ENCODE results near the gene RSBN1L.

RSBN1L gene

DNA sequence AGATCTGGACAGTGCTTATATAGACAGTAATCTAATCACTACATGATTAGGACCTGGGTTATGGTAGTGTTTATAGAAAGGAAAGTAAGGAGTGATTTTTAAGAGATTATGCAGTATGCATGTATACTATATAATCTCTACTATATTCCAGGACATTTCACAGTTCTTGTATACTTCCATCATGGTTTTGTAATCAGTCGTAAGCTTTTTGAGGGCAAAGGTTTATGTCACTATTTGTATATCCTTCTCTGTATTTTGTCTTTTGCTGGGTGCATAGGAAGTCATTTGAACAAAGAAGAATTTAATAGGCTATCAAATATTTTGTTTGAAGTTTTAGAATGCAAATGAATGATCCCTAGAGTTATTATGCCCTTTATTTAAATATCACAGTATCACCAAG lies 39.2 kb downstream of the RSBN1L start:
- DNase-seq, result no peak
- H3K23ac ChIP-seq (ENCODE audit: low read length), result no peak overlapping the region

DNA sequence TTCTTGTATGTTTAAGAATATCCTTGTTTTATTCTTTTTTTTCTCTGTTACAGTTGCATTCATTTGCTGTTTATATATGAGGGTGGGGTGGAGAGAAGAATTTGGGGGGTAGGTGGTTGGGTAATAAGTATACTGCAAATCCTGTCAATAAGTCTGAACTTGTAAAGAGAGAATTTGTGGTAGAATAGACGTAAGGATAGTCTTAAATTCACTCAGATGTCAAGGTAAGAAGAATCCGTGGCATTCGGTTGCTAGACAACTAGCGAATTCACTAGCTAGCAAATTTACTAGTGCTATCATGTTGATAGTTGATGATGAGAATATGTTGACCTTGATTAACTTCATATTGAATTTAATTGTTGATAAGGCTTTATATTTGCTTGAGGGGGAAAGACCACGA lies 40.7 kb downstream of the RSBN1L start:
- Histone ChIP-seq H4K5ac (ENCODE audit: low read length) (no peak overlapping the region), H3K27me3 (ENCODE audit: insufficient read depth, low read length, poor library complexity) (no peaks in the 10 kb centered on the region), H4K8ac (ENCODE audit: low read depth, low read length) (no peak overlapping the region), H3K4me1 (ENCODE audit: control insufficient read depth, low read depth, low read length) (peaks cover 2% of the 10 kb centered on the region), H2BK15ac (replicated peaks; ENCODE audit: low read depth) (no peak overlapping the region), H2AK5ac (ENCODE audit: low read length) (no peak overlapping the region), H3K27ac (ENCODE audit: low read depth, low read length) (no peak overlapping the region), H3K4me3 (ENCODE audit: low read length) (no peak overlapping the region), H3K9ac (ENCODE audit: low read length) (no peak overlapping the region), H3K4ac (ENCODE audit: low read depth, low read length) (no peak overlapping the region), H2BK5ac (ENCODE audit: low read length) (no peak overlapping the region), H2BK120ac (ENCODE audit: low read depth, low read length) (no peak overlapping the region), H3K79me2 (ENCODE audit: control insufficient read depth, insufficient read depth, low read length) (peaks cover 5% of the 10 kb centered on the region), H3K18ac (ENCODE audit: low read length) (no peak overlapping the region), H3K4me2 (ENCODE audit: low read length) (no peak overlapping the region), H3K56ac (ENCODE audit: low read length) (no peak overlapping the region), H3K36me3 (ENCODE audit: control insufficient read depth, insufficient read depth, low read length) (no peaks in the 10 kb centered on the region), H3K23ac (ENCODE audit: low read length) (no peak overlapping the region), H3K79me1 (ENCODE audit: low read length) (peaks cover 3% of the 10 kb centered on the region)
- WGBS (ENCODE audit: extremely low coverage, insufficient coverage, low lambda C conversion rate), result no CpG with 5 or more reads among the region's 5 CpGs
- no peak for DNase-seq

More for the DNA sequence above, 39.2 kb downstream of the RSBN1L start:
- H3K4me3 ChIP-seq (ENCODE audit: low read length), result no peak overlapping the region
- peaks cover 2% of the 10 kb centered on the region for H3K4me1 ChIP-seq (ENCODE audit: control insufficient read depth, low read depth, low read length)
- no peak overlapping the region for H2BK120ac ChIP-seq (ENCODE audit: low read depth, low read length)
- no peak overlapping the region for H3K18ac ChIP-seq (ENCODE audit: low read length)
- no peak overlapping the region for H3K56ac ChIP-seq (ENCODE audit: low read length)
- no peak overlapping the region for H2BK5ac ChIP-seq (ENCODE audit: low read length)
- no peak overlapping the region for H2AK5ac ChIP-seq (ENCODE audit: low read length)
- H3K9ac ChIP-seq (ENCODE audit: low read length), result no peak overlapping the region
- no peaks in the 10 kb centered on the region for H3K27me3 ChIP-seq (ENCODE audit: insufficient read depth, low read length, poor library complexity)
- peaks cover 10% of the 10 kb centered on the region for H3K79me2 ChIP-seq (ENCODE audit: control insufficient read depth, insufficient read depth, low read length)
- H3K4ac ChIP-seq (ENCODE audit: low read depth, low read length), result no peak overlapping the region
- no peak overlapping the region for H3K4me2 ChIP-seq (ENCODE audit: low read length)
- H3K79me1 ChIP-seq (ENCODE audit: low read length), result peaks cover 3% of the 10 kb centered on the region
- WGBS (ENCODE audit: extremely low coverage, insufficient coverage, low lambda C conversion rate), result no CpG with 5 or more reads among the region's 1 CpG
- no peak overlapping the region for H4K5ac ChIP-seq (ENCODE audit: low read length)
- no peak overlapping the region for H2BK15ac ChIP-seq (replicated peaks; ENCODE audit: low read depth)
- H3K27ac ChIP-seq (ENCODE audit: low read depth, low read length), result no peak overlapping the region
- H4K8ac ChIP-seq (ENCODE audit: low read depth, low read length), result no peak overlapping the region
- no peaks in the 10 kb centered on the region for H3K36me3 ChIP-seq (ENCODE audit: control insufficient read depth, insufficient read depth, low read length)

GRCh38 chr7:77738382-77738781 lies 42.1 kb downstream of the RSBN1L start:
- no peak for DNase-seq
- no CpG with 5 or more reads among the region's 1 CpG for WGBS (ENCODE audit: extremely low coverage, insufficient coverage, low lambda C conversion rate)
- no peak overlapping the region for H2BK15ac ChIP-seq (replicated peaks; ENCODE audit: low read depth)
- no peak overlapping the region for H3K23ac ChIP-seq (ENCODE audit: low read length)
- H3K4ac ChIP-seq (ENCODE audit: low read depth, low read length), result no peak overlapping the region
- H3K36me3 ChIP-seq (ENCODE audit: control insufficient read depth, insufficient read depth, low read length), result no peaks in the 10 kb centered on the region
- H3K4me1 ChIP-seq (ENCODE audit: control insufficient read depth, low read depth, low read length), result peaks cover 2% of the 10 kb centered on the region
- H2BK5ac ChIP-seq (ENCODE audit: low read length), result no peak overlapping the region
- no peak overlapping the region for H2AK5ac ChIP-seq (ENCODE audit: low read length)
- no peak overlapping the region for H4K5ac ChIP-seq (ENCODE audit: low read length)
- H3K18ac ChIP-seq (ENCODE audit: low read length), result no peak overlapping the region
- H3K27me3 ChIP-seq (ENCODE audit: insufficient read depth, low read length, poor library complexity), result no peaks in the 10 kb centered on the region
- peaks cover 1% of the 10 kb centered on the region for H3K79me1 ChIP-seq (ENCODE audit: low read length)
- no peak overlapping the region for H3K27ac ChIP-seq (ENCODE audit: low read depth, low read length)
- H3K4me3 ChIP-seq (ENCODE audit: low read length), result no peak overlapping the region
- H2BK120ac ChIP-seq (ENCODE audit: low read depth, low read length), result no peak overlapping the region
- H3K56ac ChIP-seq (ENCODE audit: low read length), result no peak overlapping the region
- no peak overlapping the region for H4K8ac ChIP-seq (ENCODE audit: low read depth, low read length)
- H3K79me2 ChIP-seq (ENCODE audit: control insufficient read depth, insufficient read depth, low read length), result peaks cover 1% of the 10 kb centered on the region
- H3K4me2 ChIP-seq (ENCODE audit: low read length), result no peak overlapping the region
- no peak overlapping the region for H3K9ac ChIP-seq (ENCODE audit: low read length)

GRCh38 chr7:77738871-77739270 lies 42.6 kb downstream of the RSBN1L start:
- H3K18ac ChIP-seq (ENCODE audit: low read length), result no peak overlapping the region
- H3K23ac ChIP-seq (ENCODE audit: low read length), result no peak overlapping the region
- no peak overlapping the region for H2AK5ac ChIP-seq (ENCODE audit: low read length)
- H4K8ac ChIP-seq (ENCODE audit: low read depth, low read length), result no peak overlapping the region
- H3K36me3 ChIP-seq (ENCODE audit: control insufficient read depth, insufficient read depth, low read length), result no peaks in the 10 kb centered on the region
- H4K5ac ChIP-seq (ENCODE audit: low read length), result no peak overlapping the region
- no peak overlapping the region for H3K4ac ChIP-seq (ENCODE audit: low read depth, low read length)
- H3K79me1 ChIP-seq (ENCODE audit: low read length), result peaks cover 1% of the 10 kb centered on the region
- peaks cover 1% of the 10 kb centered on the region for H3K79me2 ChIP-seq (ENCODE audit: control insufficient read depth, insufficient read depth, low read length)
- no peak overlapping the region for H3K27ac ChIP-seq (ENCODE audit: low read depth, low read length)
- no peak overlapping the region for H2BK120ac ChIP-seq (ENCODE audit: low read depth, low read length)
- no peak overlapping the region for H2BK5ac ChIP-seq (ENCODE audit: low read length)
- DNase-seq, result peak; percentile 82
- H3K9ac ChIP-seq (ENCODE audit: low read length), result no peak overlapping the region
- peaks cover 2% of the 10 kb centered on the region for H3K4me1 ChIP-seq (ENCODE audit: control insufficient read depth, low read depth, low read length)
- H3K4me2 ChIP-seq (ENCODE audit: low read length), result no peak overlapping the region
- H3K56ac ChIP-seq (ENCODE audit: low read length), result no peak overlapping the region
- no peak overlapping the region for H2BK15ac ChIP-seq (replicated peaks; ENCODE audit: low read depth)
- H3K4me3 ChIP-seq (ENCODE audit: low read length), result no peak overlapping the region
- no CpG with 5 or more reads among the region's 3 CpGs for WGBS (ENCODE audit: extremely low coverage, insufficient coverage, low lambda C conversion rate)
- H3K27me3 ChIP-seq (ENCODE audit: insufficient read depth, low read length, poor library complexity), result no peaks in the 10 kb centered on the region

DNA sequence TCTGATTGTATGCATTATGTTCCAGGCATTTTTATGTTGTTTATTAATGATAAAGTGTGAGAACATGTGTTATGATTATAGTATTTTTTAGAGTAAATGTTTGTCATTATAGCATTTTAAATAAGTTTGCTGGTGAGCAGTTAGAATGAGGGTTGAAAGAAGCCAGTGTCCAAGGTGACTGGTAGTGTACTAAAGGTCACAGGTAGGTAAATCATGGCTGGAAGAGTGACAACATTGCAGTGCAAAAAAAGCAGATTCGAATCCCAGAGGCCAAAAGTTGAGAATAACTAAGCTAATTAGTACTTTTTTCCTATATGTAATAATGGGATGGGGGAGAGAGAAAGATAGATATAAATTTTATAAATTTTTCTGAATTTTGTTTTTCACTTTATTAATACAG lies 44.0 kb downstream of the RSBN1L start:
- Histone ChIP-seq H4K5ac (ENCODE audit: low read length) (no peak overlapping the region), H3K18ac (ENCODE audit: low read length) (no peak overlapping the region), H3K4me1 (ENCODE audit: control insufficient read depth, low read depth, low read length) (peaks cover 2% of the 10 kb centered on the region), H2BK120ac (ENCODE audit: low read depth, low read length) (no peak overlapping the region), H3K36me3 (ENCODE audit: control insufficient read depth, insufficient read depth, low read length) (no peaks in the 10 kb centered on the region), H3K79me2 (ENCODE audit: control insufficient read depth, insufficient read depth, low read length) (no peaks in the 10 kb centered on the region), H3K27me3 (ENCODE audit: insufficient read depth, low read length, poor library complexity) (no peaks in the 10 kb centered on the region), H3K27ac (ENCODE audit: low read depth, low read length) (no peak overlapping the region), H2BK15ac (replicated peaks; ENCODE audit: low read depth) (no peak overlapping the region), H3K56ac (ENCODE audit: low read length) (no peak overlapping the region), H3K4me2 (ENCODE audit: low read length) (no peak overlapping the region), H2AK5ac (ENCODE audit: low read length) (no peak overlapping the region), H3K4me3 (ENCODE audit: low read length) (no peak overlapping the region), H2BK5ac (ENCODE audit: low read length) (no peak overlapping the region), H3K23ac (ENCODE audit: low read length) (no peak overlapping the region), H3K4ac (ENCODE audit: low read depth, low read length) (no peak overlapping the region), H3K79me1 (ENCODE audit: low read length) (peaks cover 1% of the 10 kb centered on the region), H4K8ac (ENCODE audit: low read depth, low read length) (no peak overlapping the region), H3K9ac (ENCODE audit: low read length) (no peak overlapping the region)
- no CpG with 5 or more reads among the region's 1 CpG for WGBS (ENCODE audit: extremely low coverage, insufficient coverage, low lambda C conversion rate)
- DNase-seq, result no peak

- no peak overlapping the region for H3K56ac ChIP-seq (ENCODE audit: low read length)
- H3K4me3 ChIP-seq (ENCODE audit: low read length), result no peak overlapping the region
- H4K8ac ChIP-seq (ENCODE audit: low read depth, low read length), result no peak overlapping the region
- H3K4me2 ChIP-seq (ENCODE audit: low read length), result no peak overlapping the region
- H3K18ac ChIP-seq (ENCODE audit: low read length), result no peak overlapping the region
- no peak overlapping the region for H2AK5ac ChIP-seq (ENCODE audit: low read length)
- peaks cover 2% of the 10 kb centered on the region for H3K4me1 ChIP-seq (ENCODE audit: control insufficient read depth, low read depth, low read length)
- H3K79me1 ChIP-seq (ENCODE audit: low read length), result peaks cover 3% of the 10 kb centered on the region
- no peak overlapping the region for H3K23ac ChIP-seq (ENCODE audit: low read length)
- no CpG with 5 or more reads among the region's 1 CpG for WGBS (ENCODE audit: extremely low coverage, insufficient coverage, low lambda C conversion rate)
- H4K5ac ChIP-seq (ENCODE audit: low read length), result no peak overlapping the region
- H3K79me2 ChIP-seq (ENCODE audit: control insufficient read depth, insufficient read depth, low read length), result no peaks in the 10 kb centered on the region
- no peak overlapping the region for H3K27ac ChIP-seq (ENCODE audit: low read depth, low read length)
- H3K27me3 ChIP-seq (ENCODE audit: insufficient read depth, low read length, poor library complexity), result no peaks in the 10 kb centered on the region
- no peak overlapping the region for H2BK5ac ChIP-seq (ENCODE audit: low read length)
- H3K9ac ChIP-seq (ENCODE audit: low read length), result no peak overlapping the region
- no peak overlapping the region for H2BK15ac ChIP-seq (replicated peaks; ENCODE audit: low read depth)
- no peak for DNase-seq
- no peak overlapping the region for H2BK120ac ChIP-seq (ENCODE audit: low read depth, low read length)
- H3K4ac ChIP-seq (ENCODE audit: low read depth, low read length), result no peak overlapping the region
- H3K36me3 ChIP-seq (ENCODE audit: control insufficient read depth, insufficient read depth, low read length), result no peaks in the 10 kb centered on the region
Measured at GRCh38 chr7:77743518-77743917, 47.3 kb downstream of the RSBN1L start.
